Measurements from ENCODE around the gene JCAD.

Gene JCAD

DNA sequence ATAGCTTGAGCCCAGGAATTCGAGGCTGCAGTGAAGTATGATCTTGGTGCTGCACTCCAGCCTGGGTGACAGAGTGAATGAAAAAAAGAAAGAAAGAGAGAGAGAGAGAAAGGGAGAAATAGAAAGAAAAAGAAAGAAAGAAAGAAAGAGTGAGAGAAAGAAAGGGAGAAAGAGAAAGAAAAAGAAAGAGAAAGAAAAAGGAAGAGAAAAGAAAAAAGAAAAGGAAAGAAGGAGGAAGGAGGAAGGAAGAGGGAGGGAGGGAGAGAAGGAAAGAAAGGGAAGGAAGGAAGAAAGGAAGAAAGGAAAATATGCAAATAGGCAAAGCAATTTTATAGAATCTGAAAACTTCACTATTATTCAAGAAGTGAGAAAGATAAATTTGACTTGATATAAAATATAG is 24.5 kb upstream of the JCAD start:
- no peak for DNase-seq (ENCODE audit: insufficient read length, low spot score)
- no peak for TF ChIP-seq CTCF (IDR thresholded peaks at IDR 0.05; ENCODE audit: insufficient read depth, missing control alignments)
- FAIRE-seq: no peak

- no peak for TF ChIP-seq CTCF (IDR thresholded peaks at IDR 0.05; ENCODE audit: insufficient read depth, missing control alignments)
- no peak for FAIRE-seq
- DNase-seq (ENCODE audit: insufficient read length, low spot score): no peak
These were observed 21.8 kb upstream of the JCAD start for GRCh38 chr10:30081182-30081581.

DNA sequence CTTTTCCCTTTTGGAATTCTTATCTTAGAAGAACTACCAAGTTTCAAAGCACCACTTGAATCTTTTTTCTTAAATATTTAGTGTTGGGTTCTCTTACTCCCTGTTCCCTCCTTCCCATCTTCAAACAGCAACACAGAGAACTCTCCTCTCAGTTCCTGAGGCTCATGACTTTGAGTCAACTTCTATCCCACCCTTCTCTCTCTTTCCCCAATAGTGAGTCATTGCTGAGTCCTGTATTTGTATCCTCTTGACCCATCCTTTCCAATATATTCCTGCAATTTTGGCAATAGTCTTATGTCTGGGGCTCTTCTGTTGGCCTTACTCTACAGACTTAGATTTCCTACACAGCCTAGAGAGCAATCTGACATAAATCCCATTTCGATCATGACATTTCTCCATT is 20.8 kb upstream of the JCAD start:
- FAIRE-seq (no peak), DNase-seq (ENCODE audit: insufficient read length, low spot score) (no peak)
- no peak for TF ChIP-seq CTCF (IDR thresholded peaks at IDR 0.05; ENCODE audit: insufficient read depth, missing control alignments)

DNA sequence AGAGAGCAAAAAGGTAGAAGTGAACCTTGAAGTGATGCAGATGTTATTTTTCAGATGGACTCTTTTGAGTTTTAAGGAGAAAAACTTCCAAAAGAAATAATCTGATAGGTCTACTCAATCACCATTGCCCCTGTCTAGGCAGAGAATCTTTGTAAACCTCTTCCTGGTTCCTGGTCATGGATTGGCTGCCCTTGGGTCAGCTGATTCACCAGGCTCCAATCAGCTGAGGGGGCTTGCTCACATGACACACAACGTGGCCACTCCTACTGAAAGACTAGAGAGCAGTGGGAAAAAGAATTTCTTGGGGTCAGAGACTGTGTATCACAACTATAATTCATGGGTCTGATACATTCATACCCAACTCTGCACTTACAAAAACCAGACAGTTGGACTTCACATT is 20.0 kb upstream of the JCAD start:
- no peak for DNase-seq (ENCODE audit: insufficient read length, low spot score)
- no peak for TF ChIP-seq CTCF (IDR thresholded peaks at IDR 0.05; ENCODE audit: insufficient read depth, missing control alignments)
- FAIRE-seq: no peak

DNA sequence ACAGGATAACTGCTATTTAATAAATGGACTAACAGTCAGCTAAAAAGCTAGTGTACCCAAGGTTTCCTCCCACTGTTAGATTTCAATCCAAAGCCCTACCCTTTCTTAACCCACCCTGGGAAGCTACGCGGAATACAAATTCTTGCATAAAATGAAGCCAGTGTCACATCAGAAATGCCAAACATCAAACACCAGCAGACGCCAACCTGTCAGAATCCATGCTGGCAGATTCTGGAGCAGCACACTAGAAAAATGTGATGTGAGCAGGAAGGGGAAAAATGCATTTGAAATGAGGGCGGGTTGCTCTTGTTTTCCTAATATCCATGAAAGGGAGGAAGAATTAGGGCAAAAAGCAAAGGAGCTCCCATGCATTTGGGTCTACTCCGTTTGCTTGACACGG is 16.1 kb upstream of the JCAD start:
- FAIRE-seq: no peak
- no peak for TF ChIP-seq CTCF (IDR thresholded peaks at IDR 0.05; ENCODE audit: insufficient read depth, missing control alignments)
- DNase-seq (ENCODE audit: insufficient read length, low spot score): no peak

- no peak for FAIRE-seq
These were observed 15.5 kb upstream of the JCAD start for GRCh38 chr10:30074933-30075332.

GRCh38 chr10:30074090-30074489 is 14.7 kb upstream of the JCAD start:
- no peak for TF ChIP-seq CTCF (IDR thresholded peaks at IDR 0.05; ENCODE audit: insufficient read depth, missing control alignments)
- no peak for DNase-seq (ENCODE audit: insufficient read length, low spot score)
- no peak for FAIRE-seq

More at GRCh38 chr10:30074933-30075332, 15.5 kb upstream of the JCAD start:
- no peak for DNase-seq (ENCODE audit: insufficient read length, low spot score)
- TF ChIP-seq CTCF (IDR thresholded peaks at IDR 0.05; ENCODE audit: insufficient read depth, missing control alignments): no peak
